ENCODE results near the gene DYRK1A.

The DYRK1A gene

DNA sequence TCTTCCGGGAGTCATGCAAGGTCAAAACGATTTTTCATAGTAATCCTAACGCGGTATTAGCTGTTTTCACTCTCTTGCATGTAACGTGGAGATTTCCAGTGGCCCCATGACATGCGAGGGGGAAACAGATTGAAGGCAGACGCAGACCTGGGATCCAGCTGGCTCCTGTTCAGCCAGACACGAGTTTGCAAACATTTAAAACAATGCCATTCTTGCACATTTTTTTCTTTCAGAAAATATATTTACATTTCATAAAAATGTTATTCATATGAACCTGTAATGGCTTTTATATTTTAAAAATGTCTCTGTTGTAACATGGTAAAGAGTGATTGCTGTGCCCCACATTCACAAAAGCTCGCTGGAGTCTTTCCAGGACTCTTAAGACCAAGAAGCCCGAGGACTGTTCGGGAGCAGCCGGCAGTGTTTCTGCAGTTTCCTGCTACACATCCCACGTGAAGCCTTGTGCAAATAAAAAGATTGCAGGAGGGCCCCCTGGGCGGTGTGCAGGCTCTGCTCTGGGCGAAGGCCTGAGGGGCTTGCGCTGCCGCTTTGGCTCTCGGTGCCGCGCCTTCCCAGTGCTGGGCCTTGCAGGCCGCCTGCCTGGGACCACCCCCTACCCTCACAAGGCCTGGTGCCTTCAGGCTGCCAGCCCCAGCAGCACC, 184.9 kb downstream of the DYRK1A start:
- no peaks in the 10 kb centered on the region for H3K9me3 ChIP-seq (ENCODE audit: control insufficient read depth, low read length)
- TF ChIP-seq, protein P1, sequence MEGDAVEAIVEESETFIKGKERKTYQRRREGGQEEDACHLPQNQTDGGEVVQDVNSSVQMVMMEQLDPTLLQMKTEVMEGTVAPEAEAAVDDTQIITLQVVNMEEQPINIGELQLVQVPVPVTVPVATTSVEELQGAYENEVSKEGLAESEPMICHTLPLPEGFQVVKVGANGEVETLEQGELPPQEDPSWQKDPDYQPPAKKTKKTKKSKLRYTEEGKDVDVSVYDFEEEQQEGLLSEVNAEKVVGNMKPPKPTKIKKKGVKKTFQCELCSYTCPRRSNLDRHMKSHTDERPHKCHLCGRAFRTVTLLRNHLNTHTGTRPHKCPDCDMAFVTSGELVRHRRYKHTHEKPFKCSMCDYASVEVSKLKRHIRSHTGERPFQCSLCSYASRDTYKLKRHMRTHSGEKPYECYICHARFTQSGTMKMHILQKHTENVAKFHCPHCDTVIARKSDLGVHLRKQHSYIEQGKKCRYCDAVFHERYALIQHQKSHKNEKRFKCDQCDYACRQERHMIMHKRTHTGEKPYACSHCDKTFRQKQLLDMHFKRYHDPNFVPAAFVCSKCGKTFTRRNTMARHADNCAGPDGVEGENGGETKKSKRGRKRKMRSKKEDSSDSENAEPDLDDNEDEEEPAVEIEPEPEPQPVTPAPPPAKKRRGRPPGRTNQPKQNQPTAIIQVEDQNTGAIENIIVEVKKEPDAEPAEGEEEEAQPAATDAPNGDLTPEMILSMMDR (IDR thresholded peaks at IDR 0.05) = no peak
- no peaks in the 10 kb centered on the region for H3K36me3 ChIP-seq (ENCODE audit: control insufficient read depth, insufficient read depth, low read length)
- H3K4me3 ChIP-seq (ENCODE audit: low read depth, low read length) = no peak overlapping the region
- no peak overlapping the region for H2AFZ ChIP-seq
- H3K4me1 ChIP-seq = no peaks in the 10 kb centered on the region
- no peaks in the 10 kb centered on the region for H3K79me2 ChIP-seq
- H3K4me2 ChIP-seq (ENCODE audit: low read length) = no peak overlapping the region
- H3K27ac ChIP-seq = no peak overlapping the region
- H3K27me3 ChIP-seq (ENCODE audit: control insufficient read depth, insufficient read depth, low read length) = no peaks in the 10 kb centered on the region
- H3K9ac ChIP-seq = no peak overlapping the region

DNA sequence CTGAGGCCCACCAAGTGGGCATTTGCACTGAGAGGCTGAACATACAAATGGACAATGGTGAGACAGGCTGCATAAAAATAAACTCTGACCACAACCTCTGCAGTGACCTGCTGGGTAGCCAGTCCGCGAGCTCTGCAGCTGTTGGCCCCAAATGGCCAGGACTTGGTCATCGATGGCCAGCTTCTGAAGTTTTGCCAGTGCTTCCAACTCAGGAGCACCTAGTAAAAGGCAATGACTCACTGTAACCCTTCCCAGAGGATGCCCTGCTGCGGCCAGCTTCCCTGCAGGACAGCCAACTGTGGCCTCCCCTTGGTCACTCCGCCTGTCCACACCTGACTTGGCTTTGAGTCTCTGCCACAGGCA, 185.4 kb downstream of the DYRK1A start:
- H3K4me3 ChIP-seq (ENCODE audit: low read depth, low read length) = no peak overlapping the region
- no peak overlapping the region for H3K27ac ChIP-seq
- H3K9me3 ChIP-seq (ENCODE audit: control insufficient read depth, low read length) = no peaks in the 10 kb centered on the region
- no peaks in the 10 kb centered on the region for H3K27me3 ChIP-seq (ENCODE audit: control insufficient read depth, insufficient read depth, low read length)
- no peak overlapping the region for H2AFZ ChIP-seq
- TF ChIP-seq, protein P1 (IDR thresholded peaks at IDR 0.05) = no peak
- no peaks in the 10 kb centered on the region for H3K36me3 ChIP-seq (ENCODE audit: control insufficient read depth, insufficient read depth, low read length)
- H3K79me2 ChIP-seq = no peaks in the 10 kb centered on the region
- H3K9ac ChIP-seq = no peak overlapping the region
- H3K4me1 ChIP-seq = no peaks in the 10 kb centered on the region
- H3K4me2 ChIP-seq (ENCODE audit: low read length) = no peak overlapping the region

DNA sequence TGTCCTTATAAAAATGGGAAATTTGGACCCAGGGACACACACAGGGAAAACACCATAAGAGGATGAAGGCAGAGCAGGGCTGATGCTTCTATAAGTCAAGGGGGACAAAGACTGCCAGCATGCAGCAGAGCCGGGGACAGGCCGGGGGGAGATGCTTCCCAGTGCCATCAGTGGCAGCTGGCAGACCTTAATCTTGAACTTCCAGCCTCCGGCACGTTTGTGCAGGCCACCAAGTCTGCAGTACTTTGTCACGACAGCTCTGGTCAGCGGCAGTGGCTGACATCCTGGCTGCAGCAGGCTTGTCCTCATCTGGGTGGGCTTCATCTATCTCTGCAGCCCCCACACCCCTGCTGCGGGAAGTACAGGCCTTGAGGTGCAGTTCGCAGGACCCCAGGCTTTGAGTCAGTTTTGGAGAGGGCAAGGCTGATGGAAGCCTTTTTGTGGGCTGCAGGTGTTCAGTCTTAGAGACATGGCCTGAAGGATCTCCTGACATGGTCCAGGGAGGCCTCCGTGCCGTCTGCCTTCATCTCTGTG, 186.0 kb downstream of the DYRK1A start:
- H3K9ac ChIP-seq = no peak overlapping the region
- TF ChIP-seq, protein P1 (IDR thresholded peaks at IDR 0.05) = no peak
- no peak overlapping the region for H3K27ac ChIP-seq
- no peaks in the 10 kb centered on the region for H3K27me3 ChIP-seq (ENCODE audit: control insufficient read depth, insufficient read depth, low read length)
- no peaks in the 10 kb centered on the region for H3K79me2 ChIP-seq
- H3K4me2 ChIP-seq (ENCODE audit: low read length) = no peak overlapping the region
- no peaks in the 10 kb centered on the region for H3K9me3 ChIP-seq (ENCODE audit: control insufficient read depth, low read length)
- H3K36me3 ChIP-seq (ENCODE audit: control insufficient read depth, insufficient read depth, low read length) = no peaks in the 10 kb centered on the region
- H3K4me1 ChIP-seq = no peaks in the 10 kb centered on the region
- H2AFZ ChIP-seq = no peak overlapping the region
- no peak overlapping the region for H3K4me3 ChIP-seq (ENCODE audit: low read depth, low read length)

DNA sequence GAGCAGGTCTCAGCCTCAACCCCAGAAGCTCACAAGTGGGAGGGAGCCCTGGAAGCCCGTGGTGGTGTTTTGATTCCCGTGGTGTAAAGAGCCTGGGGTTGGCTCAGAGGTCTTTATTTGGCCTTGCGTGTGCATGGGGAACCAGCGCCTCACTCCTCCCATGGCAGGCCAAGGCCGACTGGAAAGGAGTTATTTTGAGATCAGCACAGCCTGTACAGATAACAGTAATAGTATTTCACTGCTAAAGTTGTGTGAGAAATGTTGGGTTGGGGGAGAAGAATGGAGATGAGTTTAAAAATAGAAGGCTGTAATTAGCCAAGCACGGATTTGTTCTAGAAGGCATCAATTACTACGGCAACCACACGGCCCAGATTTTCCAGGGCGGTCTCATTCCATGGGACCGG, 186.5 kb downstream of the DYRK1A start:
- Histone ChIP-seq H3K27ac (no peak overlapping the region), H3K79me2 (no peaks in the 10 kb centered on the region), H3K27me3 (ENCODE audit: control insufficient read depth, insufficient read depth, low read length) (no peaks in the 10 kb centered on the region), H3K4me1 (no peaks in the 10 kb centered on the region), H3K36me3 (ENCODE audit: control insufficient read depth, insufficient read depth, low read length) (no peaks in the 10 kb centered on the region), H3K4me2 (ENCODE audit: low read length) (no peak overlapping the region), H3K9ac (no peak overlapping the region), H3K4me3 (ENCODE audit: low read depth, low read length) (no peak overlapping the region), H3K9me3 (ENCODE audit: control insufficient read depth, low read length) (no peaks in the 10 kb centered on the region), H2AFZ (no peak overlapping the region)
- TF ChIP-seq, protein P1 (IDR thresholded peaks at IDR 0.05) = no peak

Data from parathyroid adenoma (tissue), 2 donors.